Smooth muscle cell (in vitro differentiated cells): Measurements from ENCODE around the gene SMARCC2. TPM values are rescaled to one million over a fixed set of nuclear protein-coding genes. Genes with fewer than 3 reads are reported as not detected.
A peak's percentile ranks its signal among the peaks of the same experiment; 100 is the strongest.

Experiments
- DNase-seq: peaks from one replicate; lab custom pipeline; 2025; ENCODE audit not compliant: unreplicated experiment; lab: John Stamatoyannopoulos, UW
- H2AFZ ChIP-seq: fragments of 200-600 bp; sonication (generic); 2 replicates; pipeline ENCODE4 v1.6.0; 2016; ENCODE audit warnings: antibody characterized with exemption, low read depth, mild to moderate bottlenecking
- H3F3A ChIP-seq: fragments of 200-600 bp; sonication (generic); 2 replicates; pipeline ENCODE4 v1.6.0; 2017; ENCODE audit warnings: antibody characterized with exemption, low read depth
- H3K27ac ChIP-seq: fragments of 200-600 bp; sonication (generic); 2 replicates; pipeline ENCODE4 v1.5.1; 2016; ENCODE audit warnings: low read depth, mild to moderate bottlenecking
- H3K27me3 ChIP-seq: fragments of 200-600 bp; sonication (generic); 2 replicates; pipeline ENCODE4 v1.6.1; 2016; ENCODE audit warnings: low read depth, mild to moderate bottlenecking
- H3K36me3 ChIP-seq: fragments of 200-600 bp; sonication (generic); 2 replicates; pipeline ENCODE4 v1.5.1; 2016; ENCODE audit warnings: low read depth
- H3K4me1 ChIP-seq: fragments of 200-600 bp; sonication (generic); 2 replicates; pipeline ENCODE4 v1.5.1; 2016; ENCODE audit warnings: low read depth
- H3K4me2 ChIP-seq: fragments of 200-600 bp; sonication (generic); 2 replicates; pipeline ENCODE4 v1.6.0; 2016; ENCODE audit warnings: mild to moderate bottlenecking
- H3K4me3 ChIP-seq: fragments of 200-600 bp; sonication (generic); 2 replicates; pipeline ENCODE4 v1.5.1; 2016; ENCODE audit warnings: mild to moderate bottlenecking
- H3K79me2 ChIP-seq: fragments of 200-600 bp; sonication (generic); 2 replicates; pipeline ENCODE4 v1.6.0; 2016; ENCODE audit warnings: low read depth, mild to moderate bottlenecking
- H3K9ac ChIP-seq: fragments of 200-600 bp; sonication (generic); 2 replicates; pipeline ENCODE4 v1.6.0; 2016; ENCODE audit warnings: low read depth
- H3K9me3 ChIP-seq: fragments of 200-600 bp; sonication (generic); replicated peaks from 2 replicates; pipeline ENCODE4 v1.5.1; 2016; ENCODE audit warnings: low read depth
- H4K20me1 ChIP-seq: fragments of 200-600 bp; sonication (generic); 2 replicates; pipeline ENCODE4 v1.6.0; 2016; ENCODE audit warnings: low read depth
- WGBS: methylation state at CpG from one replicate; pipeline ENCODE4 v1.1.7; 2016; ENCODE audit warnings: low lambda C conversion rate; 5-methylcytosine and 5-hydroxymethylcytosine counted together
- polyA plus RNA-seq: library from polyadenylated mRNA; unstranded; fragments of >200 nt; fragmentation: Nextera tagmentation; extraction: Ambion mirVana; gene quantifications from 2 replicates; pipeline ENCODE4 v1.2.1, GENCODE V29; 2016
- total RNA-seq: library from RNA; depleted of rRNA; stranded (reverse); fragments of >200 nt; gene quantifications from 2 replicates; pipeline ENCODE4 v1.2.3, GENCODE V29; 2014
- TF ChIP-seq, protein P1 (sequence below): fragments of 200-600 bp; sonication (generic); IDR thresholded peaks from 2 replicates; pipeline ENCODE4 v1.5.1; 2017; ENCODE audit warnings: borderline replicate concordance, mild to moderate bottlenecking, antibody characterized with exemption; ENCODE audit not compliant: insufficient read depth, poor library complexity, severe bottlenecking

SMARCC2 gene
- total and polyA plus RNA-seq, 2 experiments from 2014 or later: 32.2 to 43.8 TPM

DNA sequence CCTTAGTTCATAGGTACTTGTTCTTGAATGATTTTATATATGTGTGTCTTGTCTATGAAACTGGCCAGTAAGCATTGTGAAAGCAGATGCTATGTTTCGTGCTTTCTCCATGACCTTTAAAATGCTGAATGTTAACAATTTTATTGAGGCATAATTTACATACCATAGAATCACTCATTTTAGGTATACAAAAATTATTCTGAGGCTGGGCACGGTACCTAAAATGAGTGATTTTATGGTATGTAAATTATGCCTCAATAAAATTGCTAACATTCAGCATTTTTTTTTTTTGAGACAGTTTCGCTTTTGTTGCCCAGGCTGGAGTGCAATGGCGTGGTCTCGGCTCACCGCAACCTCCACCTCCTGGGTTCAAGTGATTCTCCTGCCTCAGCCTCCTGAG, 54.4 kb downstream of the SMARCC2 start:
- peaks cover 1% of the 10 kb centered on the region for H3K4me1 ChIP-seq
- no peak overlapping the region for H3K9ac ChIP-seq
- WGBS: 95% methylated on average over 6 of the region's 6 CpGs
- no peaks in the 10 kb centered on the region for H3K9me3 ChIP-seq
- no peaks in the 10 kb centered on the region for H4K20me1 ChIP-seq
- H3K27ac ChIP-seq: no peak overlapping the region
- H3K4me3 ChIP-seq: no peak overlapping the region
- no peak for DNase-seq
- H3K36me3 ChIP-seq: peaks cover 20% of the 10 kb centered on the region
- TF ChIP-seq, protein P1, sequence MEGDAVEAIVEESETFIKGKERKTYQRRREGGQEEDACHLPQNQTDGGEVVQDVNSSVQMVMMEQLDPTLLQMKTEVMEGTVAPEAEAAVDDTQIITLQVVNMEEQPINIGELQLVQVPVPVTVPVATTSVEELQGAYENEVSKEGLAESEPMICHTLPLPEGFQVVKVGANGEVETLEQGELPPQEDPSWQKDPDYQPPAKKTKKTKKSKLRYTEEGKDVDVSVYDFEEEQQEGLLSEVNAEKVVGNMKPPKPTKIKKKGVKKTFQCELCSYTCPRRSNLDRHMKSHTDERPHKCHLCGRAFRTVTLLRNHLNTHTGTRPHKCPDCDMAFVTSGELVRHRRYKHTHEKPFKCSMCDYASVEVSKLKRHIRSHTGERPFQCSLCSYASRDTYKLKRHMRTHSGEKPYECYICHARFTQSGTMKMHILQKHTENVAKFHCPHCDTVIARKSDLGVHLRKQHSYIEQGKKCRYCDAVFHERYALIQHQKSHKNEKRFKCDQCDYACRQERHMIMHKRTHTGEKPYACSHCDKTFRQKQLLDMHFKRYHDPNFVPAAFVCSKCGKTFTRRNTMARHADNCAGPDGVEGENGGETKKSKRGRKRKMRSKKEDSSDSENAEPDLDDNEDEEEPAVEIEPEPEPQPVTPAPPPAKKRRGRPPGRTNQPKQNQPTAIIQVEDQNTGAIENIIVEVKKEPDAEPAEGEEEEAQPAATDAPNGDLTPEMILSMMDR: no peak
- H2AFZ ChIP-seq: no peak overlapping the region
- H3K79me2 ChIP-seq: peaks cover 6% of the 10 kb centered on the region
- H3K27me3 ChIP-seq: no peaks in the 10 kb centered on the region
- no peaks in the 10 kb centered on the region for H3F3A ChIP-seq
- H3K4me2 ChIP-seq: no peak overlapping the region

DNA sequence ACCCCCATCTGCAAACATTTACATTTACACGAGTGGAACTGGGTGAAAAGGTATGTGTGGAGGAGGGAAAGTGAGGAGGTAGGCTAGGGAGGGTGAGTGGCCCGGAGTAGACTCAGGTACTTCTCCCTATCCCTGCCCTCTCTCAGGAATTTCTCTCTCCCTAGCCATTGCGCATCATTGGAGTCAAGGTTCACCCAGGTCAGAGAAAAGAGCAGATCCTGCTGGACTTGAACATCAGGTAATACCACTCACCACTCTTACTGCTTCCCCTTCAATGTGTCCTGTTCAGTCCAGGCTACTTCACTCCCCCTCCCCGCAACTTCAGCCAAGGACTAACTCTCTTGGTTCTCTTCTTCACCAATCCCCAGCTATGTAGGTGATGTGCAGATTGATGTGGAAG, 58.4 kb downstream of the SMARCC2 start:
- TF ChIP-seq, protein P1: no peak
- H3K27me3 ChIP-seq: no peaks in the 10 kb centered on the region
- H3K79me2 ChIP-seq: peaks cover 14% of the 10 kb centered on the region
- no peaks in the 10 kb centered on the region for H4K20me1 ChIP-seq
- H3K9me3 ChIP-seq: no peaks in the 10 kb centered on the region
- no peak overlapping the region for H3K27ac ChIP-seq
- DNase-seq: no peak
- H3K4me2 ChIP-seq: no peak overlapping the region
- H3K36me3 ChIP-seq: no peaks in the 10 kb centered on the region
- peaks cover 14% of the 10 kb centered on the region for H3F3A ChIP-seq
- peaks cover 21% of the 10 kb centered on the region for H3K4me1 ChIP-seq
- WGBS: 92% methylated on average over 4 of the region's 4 CpGs
- H3K4me3 ChIP-seq: no peak overlapping the region
- no peak overlapping the region for H3K9ac ChIP-seq
- H2AFZ ChIP-seq: no peak overlapping the region

DNA sequence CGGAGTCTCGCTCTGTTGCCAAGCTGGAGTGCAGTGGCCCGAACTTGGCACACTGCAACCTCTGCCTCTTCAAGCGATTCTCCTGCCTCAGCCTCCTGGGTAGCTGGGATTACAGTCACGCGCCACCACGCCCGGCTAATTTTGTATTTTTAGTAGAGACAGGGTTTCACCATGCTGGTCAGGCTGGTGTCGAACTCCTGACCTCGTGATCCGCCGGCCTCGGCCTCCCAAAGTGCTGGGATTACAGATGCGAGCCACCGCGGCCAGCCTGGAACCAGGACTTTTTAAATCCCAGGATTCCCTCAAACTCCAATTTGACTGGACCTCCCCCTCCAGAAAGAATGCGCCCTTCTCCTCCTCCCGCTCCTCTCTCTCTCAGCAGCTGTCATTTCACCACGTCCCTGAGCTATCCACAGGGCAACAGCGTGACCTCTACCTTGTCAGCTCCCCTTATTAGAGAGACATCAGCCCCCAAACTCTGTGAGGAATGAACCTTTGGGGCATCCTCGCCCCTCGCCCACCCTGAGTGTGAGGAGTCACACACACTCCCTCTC, 59.3 kb downstream of the SMARCC2 start:
- H3K9ac ChIP-seq: no peak overlapping the region
- H3K9me3 ChIP-seq: no peaks in the 10 kb centered on the region
- WGBS: 82% methylated on average over 22 of the region's 22 CpGs
- peak overlapping the region; percentile 90 for H3K4me2 ChIP-seq
- no peak overlapping the region for H3K27ac ChIP-seq
- peaks cover 14% of the 10 kb centered on the region for H3K79me2 ChIP-seq
- H4K20me1 ChIP-seq: no peaks in the 10 kb centered on the region
- H3K4me3 ChIP-seq: no peak overlapping the region
- no peak for DNase-seq
- H3K36me3 ChIP-seq: no peaks in the 10 kb centered on the region
- H3K27me3 ChIP-seq: no peaks in the 10 kb centered on the region
- H3K4me1 ChIP-seq: peaks cover 21% of the 10 kb centered on the region
- H2AFZ ChIP-seq: no peak overlapping the region
- peaks cover 14% of the 10 kb centered on the region for H3F3A ChIP-seq
- TF ChIP-seq, protein P1: no peak
